HG03103 (cell line): ENCODE measurements around the gene ERAP2.

ENCODE experiments used
- ATAC-seq: cut with Tn5 transposase; IDR thresholded peaks from one replicate; pipeline ENCODE4 v1.9.1; 2021; ENCODE audit warnings: low read depth; ENCODE audit not compliant: unreplicated experiment

Gene ERAP2

DNA sequence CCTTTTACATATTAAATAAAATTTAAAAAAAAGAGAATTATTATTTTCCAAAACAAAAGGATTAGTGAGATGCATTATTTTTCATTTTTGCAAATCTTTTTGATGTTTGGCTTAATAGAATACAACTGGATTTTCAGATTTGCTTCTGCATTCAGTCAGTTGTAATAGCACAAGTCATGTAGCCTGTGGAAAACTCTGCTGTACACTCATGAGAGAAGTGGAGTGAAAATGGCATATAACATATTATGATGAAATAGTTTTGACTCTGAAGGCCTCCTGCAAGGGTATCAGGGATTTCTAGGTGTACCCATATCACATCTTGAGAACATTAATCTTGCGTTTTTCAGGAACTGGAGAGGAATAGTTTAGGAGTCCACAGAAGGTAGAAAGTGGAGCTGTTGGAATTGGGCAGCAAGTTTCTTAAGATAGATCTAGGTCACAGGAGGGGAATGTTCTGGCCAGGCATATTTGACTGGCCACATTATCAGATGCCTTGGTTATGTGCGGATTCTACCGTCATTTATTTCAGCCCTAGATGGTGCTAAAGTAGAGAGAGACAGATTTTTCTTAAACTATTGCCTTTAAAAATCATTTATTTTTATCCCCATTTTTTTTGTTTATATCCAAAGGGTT is 75.9 kb downstream of the ERAP2 start:
- ATAC-seq: no peak

DNA sequence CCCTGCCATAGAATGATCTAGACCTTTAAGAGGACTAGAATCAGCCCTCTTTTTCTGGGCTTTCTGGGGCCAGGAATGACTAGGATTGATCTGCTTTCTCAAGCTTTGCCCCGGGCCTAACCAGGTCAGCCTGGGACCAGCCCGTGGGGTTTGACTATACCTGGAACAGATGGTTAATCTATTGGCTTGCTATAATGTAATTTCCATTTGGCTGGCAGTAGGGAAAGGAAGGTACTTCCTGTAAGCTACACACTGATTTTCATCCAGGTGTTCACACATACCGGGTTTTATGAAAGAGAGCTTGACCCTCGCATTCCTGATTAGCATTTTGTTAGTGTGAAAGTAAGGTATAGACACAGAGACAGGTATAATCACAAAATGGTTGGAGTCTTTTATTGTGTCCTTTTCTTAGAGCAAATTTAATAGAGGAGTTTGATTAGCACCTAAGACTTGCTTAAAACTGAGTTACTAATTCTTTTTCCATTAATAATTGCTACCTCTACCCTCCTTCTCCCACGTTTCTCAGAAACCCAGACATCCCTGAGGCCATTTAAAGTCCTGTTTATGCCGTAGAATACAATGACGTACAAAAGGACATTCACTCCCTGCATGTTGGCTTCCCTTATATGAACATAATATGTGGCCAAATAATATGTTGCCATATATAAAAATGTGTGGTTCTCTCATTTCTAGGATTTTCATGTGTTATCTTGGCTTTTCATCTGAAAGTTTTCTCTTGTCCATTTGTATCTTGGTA is 76.9 kb downstream of the ERAP2 start:
- ATAC-seq: no peak

DNA sequence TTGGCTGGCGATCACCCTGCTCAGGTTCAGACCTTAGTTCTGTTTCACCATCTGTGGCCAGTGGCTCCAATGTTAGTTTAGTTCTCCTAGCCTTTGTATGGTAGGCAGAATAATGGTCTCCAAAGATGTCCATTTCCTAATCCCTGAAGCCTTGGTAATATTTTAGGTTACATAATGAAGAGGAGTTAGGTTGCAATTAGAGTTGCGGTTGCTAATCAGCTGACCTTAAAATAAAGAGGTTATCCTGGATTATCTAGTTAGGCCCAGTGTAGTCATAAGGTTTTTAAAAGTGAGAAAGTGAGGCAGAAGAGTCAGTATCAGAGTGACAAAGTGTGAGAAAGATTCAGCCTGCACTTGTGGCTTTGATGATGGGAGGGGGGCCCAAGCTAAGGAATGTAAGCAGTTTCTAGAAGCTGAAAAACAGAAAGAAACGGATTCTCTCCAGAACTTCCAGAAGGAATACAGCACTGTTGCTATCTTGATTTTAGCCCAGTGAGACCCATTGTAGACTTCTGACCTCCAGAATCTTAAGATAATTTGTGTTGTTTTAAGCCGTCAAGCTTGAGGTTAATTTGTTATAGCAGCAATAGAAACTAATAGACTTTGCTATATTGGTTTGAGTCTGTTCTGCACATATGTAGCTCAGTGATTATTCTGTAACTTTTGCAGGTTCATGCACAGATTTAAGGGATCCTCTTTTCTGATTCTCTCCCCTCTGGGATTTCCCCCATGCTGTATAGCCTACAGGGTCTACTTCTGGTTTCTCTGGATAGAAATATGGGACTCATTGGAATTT is 81.2 kb downstream of the ERAP2 start:
- ATAC-seq: peak; percentile 47

DNA sequence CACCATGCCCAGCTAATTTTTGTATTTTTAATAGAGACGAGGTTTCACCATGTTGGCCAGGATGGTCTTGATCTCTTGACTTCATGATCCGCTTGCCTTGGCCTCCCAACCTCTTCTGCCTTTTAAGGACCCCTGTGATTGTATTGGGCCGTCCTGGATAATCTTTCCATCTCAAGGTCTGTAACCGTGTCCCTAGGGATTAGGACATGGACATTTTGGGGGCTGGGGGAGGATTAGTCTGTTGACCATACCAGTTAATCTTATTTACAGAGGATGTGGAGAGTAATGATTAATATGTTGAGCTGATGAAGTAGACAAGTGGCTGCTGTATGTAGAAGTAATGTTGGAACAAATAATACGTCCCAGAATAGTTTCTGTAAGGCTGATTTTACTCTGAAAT is 82.7 kb downstream of the ERAP2 start:
- no peak for ATAC-seq

DNA sequence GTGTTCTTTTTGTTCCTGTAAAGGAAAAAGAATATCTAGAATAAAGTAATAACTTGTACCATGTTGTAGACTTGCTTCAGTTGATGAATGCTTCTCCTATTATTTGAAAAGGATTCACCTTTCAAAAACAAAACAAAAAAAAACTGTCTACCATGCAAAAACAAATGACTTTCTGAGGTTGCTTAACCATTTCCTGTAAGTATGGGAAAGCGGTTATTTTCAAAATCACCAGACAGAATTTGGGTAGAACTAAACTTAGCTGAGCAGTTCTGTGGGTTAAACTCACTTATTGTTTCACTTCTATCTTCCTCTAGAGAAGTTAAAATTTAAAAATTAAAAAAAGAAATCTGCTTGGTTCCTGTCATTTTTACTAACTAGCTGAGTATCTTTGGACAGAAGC is 84.8 kb downstream of the ERAP2 start:
- ATAC-seq: peak; percentile 47

DNA sequence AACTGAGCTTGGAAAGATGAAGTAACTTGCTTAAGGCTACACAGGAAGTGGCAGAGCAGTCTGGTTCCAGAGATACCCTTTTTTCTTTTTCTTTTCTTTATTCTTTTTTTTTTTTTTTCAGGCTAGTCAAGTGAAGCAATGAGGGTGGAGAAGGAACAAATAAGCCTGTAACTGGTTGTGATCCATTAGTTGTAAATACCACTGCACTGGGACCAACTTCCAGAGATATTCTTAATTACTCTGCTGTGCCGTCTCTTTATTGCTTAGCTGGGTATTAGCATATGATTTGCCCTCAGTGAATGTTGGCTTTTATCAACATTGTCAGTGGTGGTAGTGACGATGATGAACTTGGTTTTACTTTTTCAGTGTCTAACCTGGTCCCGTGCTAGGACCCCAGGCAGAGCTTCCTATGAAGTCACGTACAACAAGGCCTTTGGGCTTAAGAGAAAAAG is 86.3 kb downstream of the ERAP2 start:
- ATAC-seq: no peak

DNA sequence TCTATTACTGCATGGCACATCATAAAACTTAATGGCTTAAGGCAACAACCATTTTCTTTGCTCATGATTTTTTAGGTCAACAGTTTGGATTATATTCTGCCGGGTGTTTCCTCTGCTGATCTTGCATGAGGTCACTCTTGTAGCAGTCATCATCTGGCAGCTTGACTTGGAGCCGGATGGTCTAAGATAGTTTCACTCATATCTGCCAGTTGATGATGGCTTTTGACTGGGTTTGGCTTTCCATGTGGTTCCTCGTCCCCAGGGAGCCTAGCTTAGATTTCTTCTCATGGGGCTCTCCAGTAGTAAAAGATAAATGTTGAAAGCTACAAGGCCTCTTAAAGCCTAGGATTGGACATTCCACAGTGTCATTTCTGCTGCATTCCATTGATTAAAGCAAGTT is 87.0 kb downstream of the ERAP2 start:
- ATAC-seq: peak; percentile 42

DNA sequence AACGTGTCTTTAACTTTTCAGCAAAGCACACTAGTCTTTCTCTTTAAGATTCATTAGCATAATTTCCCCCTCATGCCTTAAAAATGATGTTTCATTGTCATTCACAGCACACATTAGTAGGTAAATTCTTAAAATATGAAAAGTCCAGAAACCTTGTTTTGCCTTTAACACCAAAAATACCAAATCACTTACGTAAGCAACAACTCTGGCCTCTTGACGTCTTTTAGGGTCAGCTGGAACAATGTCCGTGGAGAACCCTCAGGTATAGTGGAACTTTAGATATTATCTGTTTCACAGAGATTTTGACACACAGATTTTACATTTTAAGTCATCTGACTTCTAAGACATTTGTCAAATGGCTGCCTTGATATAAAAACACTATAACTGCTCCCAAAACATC is 90.5 kb downstream of the ERAP2 start:
- no peak for ATAC-seq

DNA sequence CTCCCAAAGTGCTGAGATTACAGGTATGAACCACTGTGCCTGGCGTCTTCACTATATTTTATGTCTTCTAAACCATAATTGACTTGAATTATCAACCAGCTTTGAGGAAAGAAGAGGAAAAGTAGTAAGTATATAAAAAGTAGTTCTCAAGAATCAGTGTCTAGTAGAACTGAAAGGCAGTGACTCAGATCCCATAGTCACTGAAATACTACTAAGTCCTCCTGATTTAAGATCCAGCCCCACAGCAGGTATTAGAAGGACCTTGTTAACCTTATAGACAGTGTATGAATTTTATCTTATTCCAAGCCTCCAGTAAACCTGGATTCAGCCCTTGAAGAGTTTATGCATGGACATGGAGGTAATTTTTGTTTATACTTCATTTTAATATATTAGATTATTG is 91.1 kb downstream of the ERAP2 start:
- ATAC-seq: no peak

DNA sequence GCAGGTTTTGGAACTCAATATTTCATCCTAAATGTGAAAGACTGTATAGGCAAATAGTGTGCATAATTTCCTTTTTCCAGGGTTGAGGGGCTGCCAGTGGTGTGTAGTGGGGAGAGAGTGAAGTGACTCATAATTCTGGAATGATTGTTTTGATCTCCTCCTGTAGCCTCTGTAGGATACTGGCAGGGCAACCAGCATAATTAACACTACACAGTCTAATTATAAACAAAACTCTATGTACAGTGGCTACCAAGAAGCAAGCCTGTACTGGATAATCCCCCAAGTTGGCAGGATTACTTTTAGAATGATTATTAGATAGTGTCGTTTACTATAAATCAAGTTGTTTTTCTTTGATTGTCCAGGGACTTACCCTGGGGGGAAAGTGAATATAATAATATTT is 91.8 kb downstream of the ERAP2 start:
- no peak for ATAC-seq

DNA sequence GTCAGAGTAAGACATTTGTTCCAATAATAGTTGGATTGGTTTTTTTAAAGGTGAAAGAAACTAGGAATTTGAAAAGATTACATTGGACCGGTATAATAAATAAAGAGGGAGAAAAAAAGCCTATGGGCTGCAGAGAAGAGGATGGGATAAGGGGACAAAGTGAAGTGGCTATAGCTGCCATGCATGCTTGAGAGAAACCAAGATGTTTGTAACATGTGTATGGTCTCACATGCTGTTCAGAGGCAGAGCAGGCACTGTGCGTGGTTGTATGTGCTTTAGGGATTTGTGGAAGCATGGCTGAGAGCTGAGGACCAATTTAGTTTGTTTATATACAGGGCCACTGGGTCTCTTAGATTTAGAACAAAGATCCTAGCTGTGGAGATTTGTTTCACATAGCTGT is 92.3 kb downstream of the ERAP2 start:
- no peak for ATAC-seq
